GM18519 (cell line): ENCODE data around the gene ZNRF2.

Experiments used
- ATAC-seq: cut with Tn5 transposase; IDR thresholded peaks from one replicate; pipeline ENCODE4 v1.9.1; 2021; ENCODE audit warnings: mild to moderate bottlenecking, moderate library complexity; ENCODE audit not compliant: unreplicated experiment, low FRiP score

ZNRF2 gene

DNA sequence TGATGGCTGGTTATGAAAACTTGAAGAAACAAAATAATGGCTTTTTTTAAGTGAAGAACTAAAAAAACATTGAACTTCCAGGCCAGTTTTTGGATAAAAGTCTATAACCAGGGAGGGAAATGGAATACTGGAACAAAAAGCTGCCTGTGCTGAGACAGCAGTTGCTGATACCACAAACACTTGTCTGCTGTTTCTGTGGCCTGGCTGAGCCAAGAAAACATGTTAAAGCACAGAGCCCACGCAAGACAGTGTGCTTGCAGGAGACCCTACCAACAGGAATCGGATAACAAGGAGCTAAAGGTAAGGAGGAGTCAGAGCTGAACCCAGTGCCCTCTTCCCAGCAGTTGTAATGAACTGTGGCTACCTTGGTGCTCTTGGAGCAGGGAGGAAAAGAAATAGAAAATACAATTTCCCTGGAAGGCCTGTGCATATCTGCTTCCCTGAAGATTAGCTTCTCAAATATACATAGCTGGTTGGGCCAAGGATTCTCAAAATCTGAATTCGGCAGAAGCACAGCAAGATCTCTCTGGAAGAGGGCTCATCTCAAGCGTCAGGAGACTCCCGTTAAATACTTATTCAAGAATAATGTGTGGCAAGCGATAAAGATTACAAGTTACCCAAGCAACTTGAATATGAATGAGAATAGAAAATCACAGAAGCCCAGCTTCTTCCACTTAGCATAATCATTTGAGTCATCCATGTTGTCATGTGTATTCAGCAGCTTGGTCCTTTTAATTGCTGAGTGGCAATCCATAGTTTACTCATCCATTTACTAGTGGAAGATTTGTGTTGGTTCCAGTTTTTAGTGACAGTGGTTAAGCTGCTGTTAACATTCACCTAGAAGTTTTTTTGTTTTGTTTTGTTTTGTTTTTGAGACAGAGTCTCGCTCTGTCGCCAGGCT is 106.6 kb downstream of the ZNRF2 start:
- ATAC-seq: no peak

DNA sequence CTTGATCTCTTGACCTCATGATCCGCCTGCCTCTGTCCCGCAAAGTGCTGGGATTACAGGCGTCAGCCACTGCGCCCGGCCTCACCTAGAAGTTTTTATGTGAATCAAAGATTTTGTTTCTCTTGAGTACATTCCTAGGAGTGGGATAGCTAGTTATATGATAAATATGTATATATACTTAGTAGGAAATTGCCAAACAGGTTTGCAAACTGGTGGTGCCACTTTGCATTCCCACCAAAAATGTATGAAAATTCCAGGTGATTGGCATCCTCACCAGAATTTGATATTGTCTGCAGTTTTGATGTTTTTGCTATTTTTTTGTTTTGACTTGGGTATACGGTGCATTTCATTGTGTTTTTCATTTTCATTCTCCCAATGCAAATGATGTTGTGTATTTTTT is 107.4 kb downstream of the ZNRF2 start:
- no peak for ATAC-seq

DNA sequence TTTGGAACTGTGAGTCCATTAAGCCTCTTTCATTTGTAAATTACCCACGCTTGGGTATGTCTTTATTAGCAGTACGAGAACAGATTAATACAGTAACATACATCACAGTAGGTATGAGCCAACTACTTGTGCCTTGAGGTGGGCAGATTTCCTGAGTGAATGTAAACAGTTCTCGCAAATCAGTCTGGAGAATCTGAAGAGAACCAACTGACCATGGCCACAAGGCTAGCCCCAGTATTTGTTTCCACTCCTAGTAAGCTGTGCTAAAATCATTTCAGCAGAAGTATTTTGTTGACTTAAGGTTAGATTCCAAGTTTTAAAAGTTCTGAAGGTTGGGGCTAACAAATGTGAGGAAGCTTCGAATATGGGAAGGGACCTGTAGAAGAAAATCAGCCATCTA is 111.3 kb downstream of the ZNRF2 start:
- no peak for ATAC-seq

DNA sequence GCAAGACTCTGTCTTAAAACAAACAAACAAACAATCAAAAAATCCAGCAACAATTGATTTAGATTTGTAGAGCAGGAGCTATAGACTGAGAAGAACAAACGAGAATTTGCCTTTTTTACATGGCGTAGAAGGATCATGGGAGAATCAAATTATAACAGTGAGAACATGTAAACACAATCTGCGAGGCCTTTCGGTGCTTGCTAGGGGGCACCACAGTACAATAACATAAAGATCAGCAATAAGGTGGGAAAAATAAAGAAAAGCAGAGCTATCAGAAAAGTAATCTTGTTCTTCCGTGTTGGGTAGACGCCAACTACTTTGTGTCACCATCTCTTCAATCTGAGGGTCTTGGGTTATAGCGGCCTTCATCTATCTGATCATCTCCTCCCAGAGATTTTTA is 112.0 kb downstream of the ZNRF2 start:
- ATAC-seq: no peak

DNA sequence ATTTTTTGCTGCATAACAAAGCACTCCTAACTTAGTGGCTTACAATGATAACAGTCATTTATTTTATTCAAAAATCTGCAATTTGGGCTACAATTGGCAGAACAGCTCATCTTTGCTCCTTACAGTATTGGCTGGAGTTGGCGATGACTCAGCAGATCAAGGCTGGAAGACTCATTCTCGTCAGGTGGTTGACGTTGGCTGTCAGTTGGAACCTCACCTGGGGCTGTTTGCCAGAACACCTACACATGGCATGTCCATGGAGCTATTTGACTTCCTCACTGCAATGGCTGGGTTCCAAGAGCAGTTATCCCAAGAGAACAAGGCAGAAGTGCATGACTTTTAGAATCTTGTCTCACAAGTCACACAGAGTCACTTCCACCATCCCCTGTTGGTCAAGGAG is 119.1 kb downstream of the ZNRF2 start:
- no peak for ATAC-seq

DNA sequence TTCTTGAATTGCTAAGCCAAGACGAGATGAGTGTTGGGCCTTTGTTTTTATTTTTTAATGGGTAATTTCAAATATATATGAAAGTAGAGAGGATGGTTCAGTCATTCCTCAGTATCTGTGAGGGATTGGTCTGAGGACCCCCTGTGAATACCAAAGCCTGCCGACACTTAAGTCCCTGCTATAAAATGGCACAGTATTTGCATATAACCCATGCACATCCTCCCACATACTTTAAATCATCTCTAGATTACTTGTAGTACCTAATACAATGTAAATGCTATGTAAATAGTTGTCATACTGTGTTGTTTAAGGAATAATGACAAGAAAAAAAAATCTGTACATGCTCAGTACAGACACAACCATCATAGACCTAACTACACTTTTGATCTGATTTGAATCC is 120.8 kb downstream of the ZNRF2 start:
- ATAC-seq: no peak

DNA sequence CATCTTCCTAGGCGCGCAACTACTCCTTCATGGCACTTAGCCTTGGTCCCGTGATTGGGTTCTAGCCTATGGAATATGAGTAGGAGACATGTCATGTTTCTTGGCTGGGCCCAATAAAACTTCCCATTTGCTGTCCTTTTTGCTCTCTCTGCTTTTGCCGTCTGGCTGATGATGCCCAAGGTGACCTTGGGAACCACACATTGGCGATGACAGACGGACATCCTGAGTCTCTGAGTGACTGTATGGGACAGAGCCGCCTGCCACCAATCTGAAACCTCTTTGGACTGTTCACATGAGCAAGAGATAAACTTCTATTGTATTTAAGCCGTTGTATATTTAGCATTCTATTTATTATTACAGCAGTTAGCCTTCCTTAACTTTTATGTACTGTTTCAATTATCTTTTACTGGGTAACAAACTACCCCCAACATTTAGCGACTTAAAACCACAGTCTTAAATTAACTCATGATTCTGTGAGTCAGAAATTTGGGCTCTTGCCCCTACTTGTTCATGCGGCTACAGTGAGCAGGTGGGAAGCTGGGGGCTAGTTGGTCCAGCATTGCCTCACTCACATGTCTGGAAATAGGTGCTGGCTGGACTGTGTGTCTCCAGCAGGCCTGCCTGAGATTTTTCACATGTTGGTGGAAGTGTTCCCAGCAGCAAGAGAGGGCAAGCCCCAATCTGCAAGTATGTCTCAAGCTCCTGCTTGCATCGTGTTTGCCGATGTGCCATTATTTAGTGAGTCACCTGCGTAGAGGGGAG is 122.4 kb downstream of the ZNRF2 start:
- ATAC-seq: no peak

DNA sequence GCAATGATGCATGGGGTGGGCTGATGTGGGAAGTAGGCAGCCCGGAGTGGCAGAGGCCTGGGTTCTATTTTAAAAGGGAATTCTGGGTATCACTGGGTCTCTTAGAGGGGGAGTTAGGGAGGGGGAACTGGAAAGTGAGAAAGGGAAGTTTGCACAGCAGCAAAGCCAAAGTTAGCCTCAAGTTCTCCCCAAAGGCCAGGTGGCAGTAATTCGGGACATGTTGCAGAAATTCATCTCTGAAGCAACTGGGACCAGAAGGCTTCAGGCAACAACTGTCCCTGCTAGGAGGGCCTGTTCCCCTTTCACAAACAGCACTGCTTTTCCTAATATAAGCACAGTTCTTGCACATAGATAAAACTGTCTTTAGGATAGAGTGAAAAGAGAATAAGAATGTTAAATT is 126.8 kb downstream of the ZNRF2 start:
- ATAC-seq: no peak

DNA sequence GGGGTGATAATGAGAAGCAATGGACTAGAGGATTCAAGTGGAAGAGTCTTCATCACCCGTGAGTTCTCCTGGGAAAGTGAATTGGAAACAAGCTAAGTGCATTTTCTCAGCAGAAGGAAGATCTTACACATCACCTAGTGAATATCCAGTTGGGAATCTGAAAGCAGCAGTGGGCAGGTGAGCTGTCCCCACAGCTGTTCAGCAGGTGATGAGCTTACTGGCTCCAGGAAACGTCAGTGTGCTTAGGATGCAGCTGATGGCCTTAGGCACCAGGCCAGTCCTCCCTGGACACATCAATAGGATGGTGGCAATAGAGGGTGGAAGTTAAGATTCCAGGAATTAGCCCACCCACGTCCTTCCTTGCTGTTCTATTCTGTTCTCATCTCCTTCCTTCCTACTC is 127.5 kb downstream of the ZNRF2 start:
- ATAC-seq: no peak

DNA sequence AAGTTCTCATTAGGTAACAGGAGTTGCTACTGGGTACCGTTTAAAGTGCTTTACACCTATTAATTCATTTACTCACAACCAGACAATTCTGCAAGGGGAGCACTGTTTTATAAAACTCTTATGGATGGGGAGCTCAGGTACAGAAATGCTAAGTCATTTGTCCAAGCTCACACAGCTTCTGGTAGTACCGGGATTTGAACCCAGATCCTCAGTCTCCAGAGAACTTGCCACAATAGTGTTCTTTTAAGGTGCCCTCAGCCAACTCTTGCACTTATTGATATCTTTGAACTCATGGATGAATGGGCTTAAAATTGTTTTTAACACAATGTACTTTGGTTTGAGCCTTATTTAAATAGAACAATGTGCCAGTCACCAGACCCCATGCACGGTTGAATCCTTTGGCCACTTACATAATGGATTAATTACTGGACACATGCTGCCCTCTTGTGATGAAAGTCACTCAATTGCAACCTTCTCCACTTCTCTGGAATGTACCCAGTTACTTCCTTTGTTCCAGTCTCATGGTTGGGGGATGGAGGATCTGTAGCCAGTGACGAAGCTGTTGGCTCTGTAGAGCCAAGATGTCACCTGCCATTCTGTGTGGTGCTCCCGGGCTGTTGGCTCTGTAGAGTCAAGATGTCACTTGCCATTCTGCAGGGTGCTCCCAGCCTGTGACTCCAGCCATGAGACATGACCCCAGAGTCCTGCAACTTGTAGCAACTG is 128.5 kb downstream of the ZNRF2 start:
- no peak for ATAC-seq

DNA sequence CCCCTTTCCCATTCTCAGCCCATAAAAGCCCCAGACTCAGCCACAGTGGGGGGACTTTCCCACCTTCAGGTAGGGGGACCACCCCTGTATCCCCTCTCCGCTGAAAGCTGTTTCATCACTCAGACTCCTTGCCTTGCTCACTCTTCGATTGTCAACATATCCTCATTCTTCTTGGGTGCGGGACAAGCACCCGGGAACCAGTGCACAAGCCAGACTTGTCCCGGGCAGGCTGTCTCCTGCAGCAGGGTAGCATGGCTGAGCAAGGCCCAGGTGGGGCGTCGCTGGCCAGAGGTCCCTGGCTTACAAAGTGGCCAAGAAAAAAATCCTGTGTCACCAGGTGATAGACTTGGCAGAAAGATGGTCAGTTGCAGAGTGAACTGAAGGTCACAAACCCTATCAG is 129.5 kb downstream of the ZNRF2 start:
- ATAC-seq: no peak
